Eye (tissue), 1 donor: ENCODE data around the gene ATP6V1B1.

Source experiments
- DNase-seq: peaks from one replicate; pipeline ENCODE4 v3.0.0-alpha.2; 2015

Gene ATP6V1B1

DNA sequence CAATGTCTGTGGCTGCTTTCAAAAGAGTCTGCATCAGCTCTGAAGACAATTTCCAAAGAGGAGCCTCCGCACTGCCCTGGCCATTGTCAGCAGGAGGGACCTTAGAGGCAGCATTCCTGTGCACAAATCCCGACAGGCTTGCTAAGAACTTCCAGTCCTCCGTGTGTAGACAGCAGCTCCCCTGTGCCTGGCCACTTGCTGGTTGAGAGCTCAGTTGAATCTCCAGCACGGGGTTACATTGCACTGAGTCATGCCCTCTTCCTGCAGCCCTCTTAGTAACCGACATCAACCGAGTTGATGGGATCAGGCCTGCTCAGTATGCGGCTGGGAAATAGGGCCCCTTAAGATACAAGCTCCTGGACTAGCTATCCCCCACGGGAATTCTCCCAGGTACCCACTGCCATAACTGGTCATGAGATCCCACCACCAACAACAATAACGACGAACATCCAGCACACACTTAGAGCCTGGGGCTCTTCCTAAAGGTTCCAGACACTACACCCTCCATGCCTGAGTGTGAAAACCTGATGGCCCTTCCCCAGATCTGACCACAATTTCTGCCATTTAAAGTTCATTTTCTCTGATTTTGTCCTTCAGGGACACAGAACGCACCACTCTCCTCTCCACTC is 12.0 kb downstream of the ATP6V1B1 start:
- no peak for DNase-seq

DNA sequence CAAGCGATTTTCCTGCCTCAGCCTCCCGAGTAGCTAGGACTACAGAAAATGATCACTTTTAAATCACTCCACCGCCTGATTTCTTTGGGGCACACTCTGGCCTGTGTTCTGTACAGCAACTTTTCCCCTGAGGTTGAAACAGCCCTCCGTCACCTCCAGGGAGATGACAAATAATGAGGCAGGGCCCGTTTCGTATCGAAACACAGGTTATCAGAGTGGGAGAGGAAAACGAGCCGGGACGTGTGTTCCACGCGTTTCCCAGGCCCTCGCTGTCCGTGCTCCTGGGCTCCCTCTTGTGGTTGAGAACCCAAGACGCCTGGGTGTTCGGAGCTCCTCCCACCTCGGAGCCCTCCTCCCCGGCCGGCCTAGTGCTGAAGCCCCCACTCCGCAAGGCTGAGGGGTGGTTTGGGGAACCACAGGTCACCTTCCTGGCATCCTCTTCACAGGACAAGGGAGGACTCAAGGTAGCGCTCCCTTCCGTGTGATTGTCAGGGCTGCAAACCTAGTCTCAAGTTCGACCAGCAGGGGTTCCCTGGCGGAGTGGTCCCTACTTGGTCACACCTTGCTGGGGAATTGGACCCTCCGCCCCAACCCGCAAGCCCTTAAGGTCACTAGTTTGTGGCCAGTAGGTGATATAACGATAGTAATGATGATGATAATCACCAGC is 12.8 kb downstream of the ATP6V1B1 start:
- DNase-seq, result peak; percentile 94

DNA sequence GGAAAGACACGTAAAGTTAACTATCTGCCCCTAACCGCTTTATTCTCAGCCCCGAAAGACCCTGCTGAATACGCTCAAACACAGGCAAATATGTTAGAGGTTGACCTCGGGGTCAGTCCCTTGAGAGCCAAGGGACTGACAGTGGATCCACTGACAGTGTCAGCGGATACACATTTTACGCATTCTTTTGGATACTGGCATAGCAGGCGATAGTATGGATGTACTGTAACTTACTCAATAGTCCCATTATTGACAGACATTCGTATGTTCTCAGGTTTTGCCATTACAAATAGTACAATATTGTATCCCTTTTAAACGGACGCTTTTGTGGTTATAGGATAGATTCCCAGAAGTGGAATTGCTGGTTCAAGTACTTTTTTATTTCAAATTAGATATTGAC is 13.4 kb downstream of the ATP6V1B1 start:
- DNase-seq, result peak; percentile 30

DNA sequence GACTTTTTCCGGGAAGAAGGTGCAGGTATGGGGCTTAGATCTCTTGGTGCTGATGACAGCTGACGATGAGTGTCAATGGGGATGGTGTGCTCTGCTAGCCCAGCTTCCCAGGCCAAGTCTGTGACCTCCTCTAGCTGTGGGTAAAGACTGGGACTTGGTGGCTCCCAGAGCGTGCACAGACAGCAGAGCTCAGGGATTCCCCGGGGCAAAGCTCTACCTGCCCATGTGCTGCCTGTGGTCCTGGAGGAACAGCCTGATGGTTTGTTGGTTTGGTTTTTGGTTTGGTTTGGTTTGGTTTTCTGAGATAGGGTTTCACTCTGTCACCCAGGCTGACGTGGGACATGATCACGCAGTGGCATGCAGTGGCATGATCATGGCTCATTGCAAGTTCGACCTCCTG is 19.2 kb downstream of the ATP6V1B1 start:
- no peak for DNase-seq

DNA sequence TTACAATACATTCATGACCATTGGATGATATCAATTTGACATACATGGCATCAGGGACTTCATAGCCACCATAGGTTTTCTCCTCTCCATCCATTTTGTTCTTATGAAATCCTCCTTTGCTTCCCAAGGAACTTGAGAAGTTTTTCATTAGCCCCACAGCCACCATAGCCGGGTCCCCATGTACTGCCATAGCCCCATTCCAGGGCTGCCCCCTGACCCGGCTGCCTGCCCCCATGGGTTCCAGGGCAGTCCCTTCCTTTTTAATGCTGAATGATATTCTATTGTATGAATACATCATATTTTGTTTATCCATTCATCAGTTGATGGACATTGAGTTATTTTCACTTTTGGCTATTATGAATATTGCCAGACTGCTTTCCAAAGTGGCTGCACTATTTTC is 20.4 kb downstream of the ATP6V1B1 start:
- DNase-seq, result no peak

GRCh38 chr2:70957798-70958197 is 22.1 kb downstream of the ATP6V1B1 start:
- DNase-seq, result no peak

DNA sequence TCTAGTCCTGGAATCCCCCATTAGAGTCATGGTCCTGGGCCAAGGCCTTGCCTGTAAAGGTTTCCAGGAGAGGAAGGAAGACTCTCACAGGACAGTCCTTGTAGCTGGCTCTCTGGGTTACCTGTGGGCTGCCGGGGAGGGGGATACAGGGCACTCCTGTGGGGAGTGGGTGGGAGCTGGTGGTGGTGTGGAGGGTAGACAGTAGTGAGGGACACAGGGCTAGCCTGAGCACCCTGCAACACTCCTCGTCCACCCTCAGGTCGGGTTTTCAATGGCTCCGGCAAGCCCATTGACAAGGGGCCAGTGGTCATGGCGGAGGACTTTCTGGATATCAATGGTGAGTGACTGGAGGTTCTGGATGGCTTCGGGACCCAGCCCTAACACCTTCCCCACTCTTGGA is 23.1 kb downstream of the ATP6V1B1 start:
- no peak for DNase-seq

GRCh38 chr2:70959271-70959761 is 23.6 kb downstream of the ATP6V1B1 start:
- DNase-seq, result no peak

GRCh38 chr2:70959851-70960832 is 24.4 kb downstream of the ATP6V1B1 start:
- no peak for DNase-seq

DNA sequence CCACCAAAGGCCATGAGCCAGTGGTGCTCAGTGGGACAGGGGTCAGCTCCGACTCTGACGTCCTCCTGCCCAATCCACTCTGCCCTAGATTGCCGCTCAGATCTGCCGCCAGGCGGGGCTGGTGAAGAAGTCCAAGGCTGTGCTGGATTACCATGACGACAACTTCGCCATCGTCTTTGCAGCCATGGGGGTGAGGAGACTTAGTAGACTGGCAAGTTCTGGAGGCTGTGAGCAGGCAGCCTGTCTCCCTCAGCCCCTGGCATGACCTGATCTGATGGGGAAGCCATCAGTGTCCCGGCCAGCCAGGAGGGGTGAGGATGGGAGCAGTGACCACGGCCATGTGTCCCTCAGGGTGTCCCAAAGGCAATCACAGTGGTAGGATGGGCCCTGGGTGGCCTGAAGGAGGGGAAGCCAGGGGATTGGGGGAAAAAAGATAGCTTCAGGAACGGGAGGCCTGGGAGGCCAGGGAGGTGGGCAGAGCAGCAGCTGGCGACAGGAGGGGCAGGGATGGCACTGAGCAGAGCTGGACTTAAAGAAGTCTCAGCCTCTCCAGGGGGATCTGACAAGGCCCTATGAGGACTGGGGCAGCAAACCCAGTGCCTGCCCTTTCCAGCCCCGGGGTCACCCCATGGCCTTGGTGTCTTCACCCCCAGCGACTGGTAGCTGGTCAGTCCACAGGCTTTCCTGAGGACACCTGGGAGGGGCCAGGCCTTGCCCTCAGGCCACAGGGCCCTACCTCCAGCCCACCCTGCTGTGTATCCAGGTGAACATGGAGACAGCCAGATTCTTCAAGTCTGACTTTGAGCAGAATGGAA is 25.3 kb downstream of the ATP6V1B1 start:
- DNase-seq, result no peak

GRCh38 chr2:70961648-70961994 is 25.9 kb downstream of the ATP6V1B1 start:
- DNase-seq, result no peak

DNA sequence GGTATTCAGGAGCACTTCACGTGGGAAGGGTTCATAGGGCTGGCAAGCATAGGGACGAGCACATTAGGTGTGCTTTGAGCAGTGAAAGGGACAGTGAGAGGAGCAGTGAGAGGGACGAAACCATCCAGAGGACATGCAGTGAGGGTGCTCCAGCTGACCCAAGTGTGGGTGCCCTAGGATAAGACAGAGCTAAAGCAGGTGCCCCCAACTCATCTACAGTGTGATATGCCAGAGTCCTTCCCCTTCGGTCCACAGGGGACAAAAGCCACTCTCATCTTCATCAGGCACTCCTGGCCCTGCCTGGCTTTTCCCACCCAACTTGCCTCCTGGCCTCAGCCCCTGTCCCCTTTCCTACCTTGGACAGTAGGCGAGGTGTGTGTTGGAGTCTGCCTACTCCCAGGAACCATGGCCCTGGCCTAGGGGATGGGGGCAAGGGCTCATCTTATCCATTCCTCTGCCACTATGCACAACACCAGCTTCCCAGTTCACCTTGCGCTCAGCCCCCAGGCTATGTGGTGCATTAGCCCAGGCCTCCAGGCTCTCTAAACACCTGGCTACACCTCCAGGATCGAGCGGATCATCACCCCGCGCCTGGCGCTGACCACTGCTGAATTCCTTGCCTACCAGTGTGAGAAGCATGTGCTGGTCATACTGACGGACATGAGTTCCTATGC is 26.6 kb downstream of the ATP6V1B1 start:
- no peak for DNase-seq

GRCh38 chr2:70962885-70963878 is 27.5 kb downstream of the ATP6V1B1 start:
- no peak for DNase-seq

GRCh38 chr2:70964133-70964532 is 28.4 kb downstream of the ATP6V1B1 start:
- no peak for DNase-seq

GRCh38 chr2:70964596-70965386 is 29.1 kb downstream of the ATP6V1B1 start:
- peak; percentile 79 for DNase-seq

GRCh38 chr2:70965506-70965905 is 29.8 kb downstream of the ATP6V1B1 start:
- DNase-seq, result no peak

DNA sequence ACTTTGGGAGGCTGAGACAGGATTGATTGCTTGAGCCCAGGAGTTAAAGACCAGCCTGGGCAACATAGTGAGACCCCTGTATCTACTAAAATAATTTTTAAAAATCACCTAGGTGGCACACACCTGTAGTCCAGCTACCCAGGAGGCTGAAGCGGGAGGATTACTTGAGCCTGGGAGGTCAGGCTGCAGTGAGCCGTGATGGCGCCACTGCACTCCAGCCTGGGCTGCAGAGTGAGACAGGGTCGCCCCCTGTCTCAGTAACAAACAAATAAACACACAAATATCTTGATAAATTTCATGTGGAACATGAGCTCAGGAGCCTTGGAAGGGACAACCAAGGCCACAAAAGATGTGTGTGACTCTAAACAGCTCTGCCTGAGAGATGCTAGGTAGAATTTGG is 31.0 kb downstream of the ATP6V1B1 start:
- no peak for DNase-seq

GRCh38 chr2:70967189-70967588 is 31.5 kb downstream of the ATP6V1B1 start:
- no peak for DNase-seq

DNA sequence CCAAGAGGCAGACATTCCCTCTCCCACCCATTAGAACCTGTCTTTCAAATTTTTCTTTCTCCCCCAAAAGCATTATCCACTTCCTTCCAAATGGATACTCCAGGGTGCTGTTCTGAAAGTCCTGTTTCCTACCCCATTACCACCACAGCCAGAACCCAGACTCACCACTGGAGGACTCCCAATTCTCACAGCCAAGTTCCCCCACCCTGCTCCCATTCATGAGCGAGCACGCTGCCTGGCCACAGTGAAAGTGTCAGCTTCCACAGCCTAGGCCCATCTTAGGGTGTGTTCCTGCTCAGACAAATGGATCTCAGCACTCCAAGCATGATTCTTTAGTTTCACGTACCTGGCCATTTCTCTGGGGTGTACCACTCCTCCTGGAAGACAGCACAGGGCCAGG is 38.9 kb downstream of the ATP6V1B1 start:
- no peak for DNase-seq

DNA sequence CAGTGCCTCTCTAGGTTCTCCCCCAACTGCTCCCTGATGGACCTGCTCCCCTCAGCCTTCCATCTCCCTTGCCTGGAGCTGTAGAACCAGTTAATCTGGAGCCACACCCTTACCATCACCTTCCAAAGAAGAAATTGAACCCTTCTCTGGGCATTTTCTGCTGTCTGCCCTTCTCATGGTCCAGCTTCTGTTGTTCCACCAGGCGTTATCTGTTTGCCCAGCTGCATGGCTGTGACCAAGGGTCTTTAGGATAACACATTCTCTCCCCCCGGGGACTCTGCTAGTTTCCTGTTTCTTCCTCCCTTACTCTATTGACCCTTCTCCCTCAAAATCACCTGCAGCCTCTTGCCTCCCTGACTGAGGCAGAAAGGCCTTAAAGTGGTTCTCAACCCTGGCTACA is 39.5 kb downstream of the ATP6V1B1 start:
- DNase-seq, result no peak
